Measurements from ENCODE around the gene TDRD7.

The TDRD7 gene

DNA sequence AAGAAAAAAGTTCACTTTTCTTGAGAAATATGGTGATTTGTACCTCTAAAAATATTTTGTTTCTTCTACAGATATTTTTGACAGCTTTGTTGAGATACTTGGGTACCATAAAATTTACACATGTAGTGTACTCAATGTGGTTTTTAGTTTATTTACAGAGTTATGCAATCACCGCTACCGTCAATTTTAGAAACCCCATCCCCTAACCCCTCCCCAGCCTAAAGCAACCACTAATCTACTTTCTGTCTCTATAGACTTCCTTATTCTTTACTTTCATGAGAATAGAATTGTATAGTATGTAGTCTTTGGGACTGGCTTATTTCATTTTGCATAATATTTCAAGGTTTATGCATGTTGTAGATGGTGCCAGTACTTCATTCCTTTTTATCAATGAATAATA is 45.0 kb upstream of the TDRD7 start:
- Histone ChIP-seq H3K27me3 (ENCODE audit: insufficient read depth, low read length) (peaks cover 3% of the 10 kb centered on the region; the same call in 1 of the 2 replicates), H3K9ac (ENCODE audit: low read length) (no peak overlapping the region), H3K36me3 (ENCODE audit: insufficient read depth, low read length) (no peaks in the 10 kb centered on the region), H3K4me2 (ENCODE audit: low read length) (no peak overlapping the region), H3K79me2 (ENCODE audit: insufficient read depth, low read length) (no peaks in the 10 kb centered on the region), H3K4me1 (ENCODE audit: insufficient read depth, low read length, severe bottlenecking) (no peaks in the 10 kb centered on the region), H3K9me3 (ENCODE audit: low read length) (0 out of 2 replicates have a peak, but pooled peaks cover 2% of the 10 kb centered on the region), H3K4me3 (ENCODE audit: low read depth, low read length, poor library complexity, severe bottlenecking) (no peak overlapping the region), H3K27ac (ENCODE audit: low read depth, low read length, poor library complexity, severe bottlenecking) (no peak overlapping the region), H3K9me2 (ENCODE audit: low read depth, low read length) (no peaks in the 10 kb centered on the region), H4K20me1 (ENCODE audit: insufficient read depth, low read length) (no peaks in the 10 kb centered on the region), H3F3A (ENCODE audit: insufficient read depth, low read length) (no peaks in the 10 kb centered on the region), H2AFZ (ENCODE audit: low read length) (no peak overlapping the region)
- TF ChIP-seq EZH2 (IDR thresholded peaks at IDR 0.05; ENCODE audit: borderline replicate concordance, low read length) (no peak), CTCF (IDR thresholded peaks at IDR 0.05; ENCODE audit: low read length) (no peak)

DNA sequence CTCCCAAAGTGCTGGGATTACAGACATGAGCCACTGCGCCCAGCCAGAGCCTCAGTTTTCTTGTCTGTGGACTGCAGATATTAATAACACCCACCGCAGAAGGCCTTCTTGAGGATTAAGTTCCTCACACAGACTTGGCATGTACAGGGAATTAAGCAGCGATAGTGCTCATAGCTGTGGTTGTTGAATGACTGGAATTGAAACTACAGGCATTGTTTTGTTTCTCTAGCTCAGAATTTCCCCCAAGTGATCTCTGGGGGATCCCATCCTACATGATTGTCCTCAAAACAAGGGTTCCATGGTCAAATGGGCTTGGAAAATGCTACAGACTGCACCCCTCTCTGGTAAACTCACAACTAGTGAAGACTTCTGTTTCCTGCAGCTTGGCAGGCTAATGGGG is 44.2 kb upstream of the TDRD7 start:
- H3K4me2 ChIP-seq (ENCODE audit: low read length): no peak overlapping the region
- H3K79me2 ChIP-seq (ENCODE audit: insufficient read depth, low read length): no peaks in the 10 kb centered on the region
- no peaks in the 10 kb centered on the region for H3K4me1 ChIP-seq (ENCODE audit: insufficient read depth, low read length, severe bottlenecking)
- 0 out of 2 replicates have a peak, but pooled peaks cover 2% of the 10 kb centered on the region for H3K9me3 ChIP-seq (ENCODE audit: low read length)
- no peak overlapping the region for H3K9ac ChIP-seq (ENCODE audit: low read length)
- H2AFZ ChIP-seq (ENCODE audit: low read length): no peak overlapping the region
- TF ChIP-seq EZH2 (IDR thresholded peaks at IDR 0.05; ENCODE audit: borderline replicate concordance, low read length): no peak
- no peaks in the 10 kb centered on the region for H4K20me1 ChIP-seq (ENCODE audit: insufficient read depth, low read length)
- peaks cover 3% of the 10 kb centered on the region; the same call in 1 of the 2 replicates for H3K27me3 ChIP-seq (ENCODE audit: insufficient read depth, low read length)
- H3F3A ChIP-seq (ENCODE audit: insufficient read depth, low read length): no peaks in the 10 kb centered on the region
- H3K36me3 ChIP-seq (ENCODE audit: insufficient read depth, low read length): no peaks in the 10 kb centered on the region
- H3K27ac ChIP-seq (ENCODE audit: low read depth, low read length, poor library complexity, severe bottlenecking): no peak overlapping the region
- H3K4me3 ChIP-seq (ENCODE audit: low read depth, low read length, poor library complexity, severe bottlenecking): no peak overlapping the region
- no peaks in the 10 kb centered on the region for H3K9me2 ChIP-seq (ENCODE audit: low read depth, low read length)

DNA sequence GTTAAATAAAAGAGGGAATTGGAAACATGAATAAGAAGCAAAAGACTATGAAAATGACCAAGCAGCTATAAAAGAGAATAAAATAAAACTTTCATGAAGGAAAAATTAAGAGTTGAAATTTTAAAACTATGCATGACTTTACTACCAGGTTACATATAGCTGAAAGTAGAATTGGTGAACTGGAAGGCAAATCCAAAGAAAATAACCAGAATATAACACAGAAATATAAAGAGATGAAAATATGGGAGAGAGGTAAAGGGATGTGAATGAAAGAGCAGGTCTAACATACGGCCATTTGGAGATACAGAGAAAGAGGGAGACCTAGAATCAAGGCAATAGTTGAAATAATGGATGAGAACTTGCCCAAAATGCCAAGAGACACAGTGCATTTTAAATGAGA is 42.9 kb upstream of the TDRD7 start:
- no peak overlapping the region for H3K4me3 ChIP-seq (ENCODE audit: low read depth, low read length, poor library complexity, severe bottlenecking)
- no peaks in the 10 kb centered on the region for H3F3A ChIP-seq (ENCODE audit: insufficient read depth, low read length)
- no peaks in the 10 kb centered on the region for H4K20me1 ChIP-seq (ENCODE audit: insufficient read depth, low read length)
- H3K4me2 ChIP-seq (ENCODE audit: low read length): no peak overlapping the region
- peaks cover 3% of the 10 kb centered on the region; the same call in 1 of the 2 replicates for H3K27me3 ChIP-seq (ENCODE audit: insufficient read depth, low read length)
- no peaks in the 10 kb centered on the region for H3K9me2 ChIP-seq (ENCODE audit: low read depth, low read length)
- no peak overlapping the region for H3K9ac ChIP-seq (ENCODE audit: low read length)
- H3K4me1 ChIP-seq (ENCODE audit: insufficient read depth, low read length, severe bottlenecking): no peaks in the 10 kb centered on the region
- no peak overlapping the region for H3K27ac ChIP-seq (ENCODE audit: low read depth, low read length, poor library complexity, severe bottlenecking)
- H3K9me3 ChIP-seq (ENCODE audit: low read length): 0 out of 2 replicates have a peak, but pooled peaks cover 2% of the 10 kb centered on the region
- no peaks in the 10 kb centered on the region for H3K36me3 ChIP-seq (ENCODE audit: insufficient read depth, low read length)
- no peak for TF ChIP-seq CTCF (IDR thresholded peaks at IDR 0.05; ENCODE audit: low read length)
- TF ChIP-seq EZH2 (IDR thresholded peaks at IDR 0.05; ENCODE audit: borderline replicate concordance, low read length): no peak
- H3K79me2 ChIP-seq (ENCODE audit: insufficient read depth, low read length): no peaks in the 10 kb centered on the region
- H2AFZ ChIP-seq (ENCODE audit: low read length): no peak overlapping the region

- Histone ChIP-seq H3K36me3 (ENCODE audit: insufficient read depth, low read length) (no peaks in the 10 kb centered on the region), H3K4me3 (ENCODE audit: low read depth, low read length, poor library complexity, severe bottlenecking) (no peak overlapping the region), H3K79me2 (ENCODE audit: insufficient read depth, low read length) (no peaks in the 10 kb centered on the region), H3K4me1 (ENCODE audit: insufficient read depth, low read length, severe bottlenecking) (no peaks in the 10 kb centered on the region), H3K9me2 (ENCODE audit: low read depth, low read length) (no peaks in the 10 kb centered on the region), H4K20me1 (ENCODE audit: insufficient read depth, low read length) (no peaks in the 10 kb centered on the region), H3K4me2 (ENCODE audit: low read length) (no peak overlapping the region), H3K9ac (ENCODE audit: low read length) (no peak overlapping the region), H3K9me3 (ENCODE audit: low read length) (0 out of 2 replicates have a peak, but pooled peaks cover 2% of the 10 kb centered on the region), H3F3A (ENCODE audit: insufficient read depth, low read length) (no peaks in the 10 kb centered on the region), H3K27ac (ENCODE audit: low read depth, low read length, poor library complexity, severe bottlenecking) (no peak overlapping the region), H3K27me3 (ENCODE audit: insufficient read depth, low read length) (peaks cover 1% of the 10 kb centered on the region; the same call in 1 of the 2 replicates), H2AFZ (ENCODE audit: low read length) (no peak overlapping the region)
- TF ChIP-seq EZH2 (IDR thresholded peaks at IDR 0.05; ENCODE audit: borderline replicate concordance, low read length): no peak
- no peak for TF ChIP-seq CTCF (IDR thresholded peaks at IDR 0.05; ENCODE audit: low read length)
These were observed 39.3 kb upstream of the TDRD7 start for GRCh38 chr9:97372580-97372979.

Measured in OCI-LY1 (cell line).